Activated gamma-delta T cell (primary cell): ENCODE data around the gene RAPGEF5.

Experiments used
- DNase-seq: peaks from one replicate; lab custom pipeline; 2025; lab: John Stamatoyannopoulos, UW

Gene RAPGEF5

GRCh38 chr7:22219036-22219435 is 137.9 kb downstream of the RAPGEF5 start:
- no peak for DNase-seq

- DNase-seq: no peak
Measured at GRCh38 chr7:22216832-22217475, 140.0 kb downstream of the RAPGEF5 start.

- DNase-seq: no peak
Measured at GRCh38 chr7:22216309-22216708, 140.6 kb downstream of the RAPGEF5 start.

GRCh38 chr7:22214000-22214399 is 143.0 kb downstream of the RAPGEF5 start:
- no peak for DNase-seq

- DNase-seq: no peak
Measured at GRCh38 chr7:22213081-22213480, 143.9 kb downstream of the RAPGEF5 start.

- DNase-seq: no peak
Measured at GRCh38 chr7:22210967-22211366, 146.0 kb downstream of the RAPGEF5 start.

- no peak for DNase-seq
Measured at GRCh38 chr7:22210355-22210754, 146.6 kb downstream of the RAPGEF5 start.

- no peak for DNase-seq
Measured at GRCh38 chr7:22208799-22209198, 148.2 kb downstream of the RAPGEF5 start.

GRCh38 chr7:22207724-22208225 is 149.2 kb downstream of the RAPGEF5 start:
- no peak for DNase-seq

- no peak for DNase-seq
Measured at GRCh38 chr7:22205631-22206030, 151.3 kb downstream of the RAPGEF5 start.

- DNase-seq: no peak
Measured at GRCh38 chr7:22204312-22204711, 152.6 kb downstream of the RAPGEF5 start.

- no peak for DNase-seq
Measured at GRCh38 chr7:22202141-22202540, 154.8 kb downstream of the RAPGEF5 start.

GRCh38 chr7:22201186-22201880 is 155.6 kb downstream of the RAPGEF5 start:
- no peak for DNase-seq

- no peak for DNase-seq
Measured at GRCh38 chr7:22200777-22201176, 156.2 kb downstream of the RAPGEF5 start.

- DNase-seq: no peak
Measured at GRCh38 chr7:22200238-22200637, 156.7 kb downstream of the RAPGEF5 start.

- no peak for DNase-seq
Measured at GRCh38 chr7:22197376-22197775, 159.6 kb downstream of the RAPGEF5 start.

GRCh38 chr7:22196429-22196828 is 160.5 kb downstream of the RAPGEF5 start:
- no peak for DNase-seq

- DNase-seq: no peak
Measured at GRCh38 chr7:22195397-22196172, 161.4 kb downstream of the RAPGEF5 start.

GRCh38 chr7:22194658-22195273 is 162.2 kb downstream of the RAPGEF5 start:
- DNase-seq: no peak

GRCh38 chr7:22193450-22193983 is 163.4 kb downstream of the RAPGEF5 start:
- DNase-seq: no peak

- DNase-seq: no peak
Measured at GRCh38 chr7:22192801-22193200, 164.2 kb downstream of the RAPGEF5 start.

- DNase-seq: no peak
Measured at GRCh38 chr7:22190736-22191135, 166.2 kb downstream of the RAPGEF5 start.
